Ishikawa (cell line): ENCODE results near the gene ZDHHC11.

Source experiments
- CEBPB ChIP-seq: IDR thresholded peaks from 2 replicates; pipeline ENCODE4 v1.6.1; 2012
- CREB1 ChIP-seq: IDR thresholded peaks from 2 replicates; pipeline ENCODE4 v1.6.1; 2012; ENCODE audit warnings: low read depth
- EGR1 ChIP-seq: IDR thresholded peaks from 2 replicates; pipeline ENCODE4 v1.6.1; 2012
- EP300 ChIP-seq: IDR thresholded peaks from 2 replicates; pipeline ENCODE4 v1.6.1; 2012; ENCODE audit warnings: borderline replicate concordance
- FOXM1 ChIP-seq: IDR thresholded peaks from 2 replicates; pipeline ENCODE4 v1.6.1; 2012; ENCODE audit warnings: low read depth, borderline replicate concordance
- MAX ChIP-seq: IDR thresholded peaks from 2 replicates; pipeline ENCODE4 v1.6.1; 2012
- NFIC ChIP-seq: IDR thresholded peaks from 2 replicates; pipeline ENCODE4 v1.6.1; 2012
- RAD21 ChIP-seq: IDR thresholded peaks from 2 replicates; pipeline ENCODE4 v1.6.1; 2012; ENCODE audit warnings: low read depth
- REST ChIP-seq: IDR thresholded peaks from 2 replicates; pipeline ENCODE4 v1.6.1; 2012; ENCODE audit warnings: low read depth, mild to moderate bottlenecking
- TAF1 ChIP-seq: IDR thresholded peaks from 2 replicates; pipeline ENCODE4 v1.6.1; 2012; ENCODE audit warnings: low read depth, mild to moderate bottlenecking
- TCF12 ChIP-seq: IDR thresholded peaks from 2 replicates; pipeline ENCODE4 v1.6.1; 2012; ENCODE audit warnings: low read depth
- TEAD4 ChIP-seq: IDR thresholded peaks from 2 replicates; pipeline ENCODE4 v1.6.1; 2012
- USF1 ChIP-seq: IDR thresholded peaks from 2 replicates; pipeline ENCODE4 v1.6.1; 2012
- YY1 ChIP-seq: IDR thresholded peaks from 2 replicates; pipeline ENCODE4 v1.6.1; 2012; ENCODE audit warnings: low read depth
- ZBTB7A ChIP-seq: IDR thresholded peaks from 2 replicates; pipeline ENCODE4 v1.6.1; 2012; ENCODE audit warnings: low read depth

The ZDHHC11 gene

GRCh38 chr5:761059-761771, 89.6 kb downstream of the ZDHHC11 start:
- TF ChIP-seq YY1 = no peak
- TF ChIP-seq NFIC = no peak
- no peak for TF ChIP-seq TAF1

GRCh38 chr5:760363-761058, 90.3 kb downstream of the ZDHHC11 start:
- TF ChIP-seq EGR1 (no peak), TCF12 (no peak), NFIC (no peak), FOXM1 (no peak), MAX (no peak), RAD21 (no peak), TEAD4 (no peak), REST (no peak), EP300 (no peak), CREB1 (no peak), ZBTB7A (no peak), USF1 (no peak), YY1 (no peak), CEBPB (no peak), TAF1 (no peak)

GRCh38 chr5:759781-760362, 90.9 kb downstream of the ZDHHC11 start:
- no peak for TF ChIP-seq RAD21
- TF ChIP-seq TAF1 = no peak
- TF ChIP-seq FOXM1 = no peak
- TF ChIP-seq ZBTB7A = no peak
- no peak for TF ChIP-seq REST
- no peak for TF ChIP-seq TEAD4
- TF ChIP-seq TCF12 = no peak
- no peak for TF ChIP-seq CEBPB
- no peak for TF ChIP-seq YY1
- no peak for TF ChIP-seq USF1
- TF ChIP-seq CREB1 = no peak
- no peak for TF ChIP-seq NFIC
- TF ChIP-seq EGR1 = no peak
- TF ChIP-seq EP300 = no peak
- TF ChIP-seq MAX = no peak

- no peak for TF ChIP-seq TEAD4
- TF ChIP-seq FOXM1 = no peak
- TF ChIP-seq TAF1 = no peak
- TF ChIP-seq CREB1 = no peak
- TF ChIP-seq EGR1 = no peak
- TF ChIP-seq TCF12 = no peak
- TF ChIP-seq NFIC = no peak
- TF ChIP-seq EP300 = no peak
- no peak for TF ChIP-seq USF1
- TF ChIP-seq ZBTB7A = no peak
- TF ChIP-seq RAD21 = no peak
- no peak for TF ChIP-seq MAX
- no peak for TF ChIP-seq YY1
- no peak for TF ChIP-seq CEBPB
- TF ChIP-seq REST = no peak
Measured at GRCh38 chr5:759111-759751, 91.6 kb downstream of the ZDHHC11 start.
